Muscle of back (tissue), 11 donors: ENCODE measurements around the gene APBA2. TPM values are rescaled to one million over a fixed set of nuclear protein-coding genes. Genes with fewer than 3 reads are reported as not detected.
"Not testable (repeated sequence)": the region's sequence is repeated elsewhere in the genome, so short reads cannot be mapped to it uniquely, and the experiment has no call there.

ENCODE experiments used
- DNase-seq, 3 donors: peaks; one replicate each; pipeline versions ENCODE4 v3.0.0 to v3.0.0-alpha.2; 2013
- polyA plus RNA-seq, 10 donors: library from polyadenylated mRNA; unstranded; fragments of 120-200 nt; gene quantifications; one replicate each; pipeline ENCODE4 v1.2.1, GENCODE V29; 2013; ENCODE audit not compliant: insufficient read length in 10 of 10

The APBA2 gene
- polyA plus RNA-seq, 10 donors = 3.1 to 12.7 (median 4.7) TPM

DNA sequence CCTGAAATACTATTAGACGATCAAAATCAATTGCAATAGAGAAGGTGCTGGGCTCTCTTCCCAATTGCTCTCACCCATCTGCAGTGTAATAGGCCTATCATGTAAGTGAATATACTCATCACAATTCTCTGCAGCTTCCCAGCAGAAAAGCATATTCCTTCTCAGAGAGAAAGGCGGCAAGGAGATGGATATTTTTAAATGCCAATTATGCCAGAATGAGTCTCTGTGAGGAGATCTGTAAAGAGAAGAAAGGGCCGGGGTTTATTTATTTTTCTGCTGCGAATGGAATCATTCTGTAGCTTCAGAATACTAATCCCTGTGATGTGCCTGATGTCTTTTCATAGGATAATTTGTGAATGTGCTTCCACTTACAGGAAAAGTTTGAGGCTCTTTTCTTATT lies 112.0 kb downstream of the APBA2 start:
- DNase-seq = no peak

DNA sequence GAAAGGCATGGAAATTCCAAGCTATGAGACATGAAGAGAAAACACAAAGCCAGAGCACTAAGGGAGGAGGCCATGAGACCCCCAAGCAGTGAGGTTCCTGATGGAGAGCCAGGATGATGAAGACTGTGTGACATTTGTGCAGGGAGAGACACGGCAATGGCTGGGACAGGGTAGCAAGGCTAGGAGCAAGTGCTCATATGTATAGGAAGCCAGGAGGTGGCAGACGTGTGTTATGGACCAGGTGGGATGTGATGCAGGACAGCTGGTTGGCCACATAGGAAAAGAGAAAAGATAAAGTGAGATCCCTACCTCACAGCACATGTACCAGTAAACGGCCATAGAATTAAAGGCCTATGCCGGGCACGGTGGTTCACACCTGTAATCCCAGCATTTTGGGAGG lies 112.7 kb downstream of the APBA2 start:
- no peak for DNase-seq

DNA sequence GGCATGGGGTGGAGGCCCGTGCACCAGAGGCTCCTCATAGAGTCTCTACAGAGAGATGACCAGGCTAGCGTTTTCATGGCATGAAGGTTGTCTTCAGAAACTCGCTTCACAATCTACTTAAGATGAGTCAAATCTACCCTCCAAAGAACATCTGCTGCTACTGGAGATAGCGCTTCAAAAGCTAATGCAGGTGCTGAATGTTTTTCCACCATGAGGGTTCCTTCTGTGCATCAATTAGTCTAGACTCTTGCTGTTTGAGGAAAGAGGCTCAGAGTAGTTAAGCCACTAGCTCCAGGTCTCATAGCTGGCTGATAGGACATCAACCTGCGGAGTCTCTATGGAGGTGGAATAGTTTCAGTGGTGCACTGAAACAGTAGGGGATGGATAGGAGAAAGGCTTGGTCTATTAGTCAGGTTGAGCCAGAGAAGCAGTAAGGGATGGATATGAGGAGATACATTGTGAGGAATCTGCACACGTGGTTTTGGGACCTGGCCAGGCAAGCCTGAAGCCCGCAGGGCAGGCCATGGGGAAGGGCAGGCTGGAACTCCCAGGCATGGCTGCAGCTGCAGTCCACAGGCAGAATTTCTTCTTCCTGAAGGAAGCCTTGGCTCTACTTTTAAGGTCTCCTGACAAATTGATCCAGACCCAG lies 117.5 kb downstream of the APBA2 start:
- no peak for DNase-seq

DNA sequence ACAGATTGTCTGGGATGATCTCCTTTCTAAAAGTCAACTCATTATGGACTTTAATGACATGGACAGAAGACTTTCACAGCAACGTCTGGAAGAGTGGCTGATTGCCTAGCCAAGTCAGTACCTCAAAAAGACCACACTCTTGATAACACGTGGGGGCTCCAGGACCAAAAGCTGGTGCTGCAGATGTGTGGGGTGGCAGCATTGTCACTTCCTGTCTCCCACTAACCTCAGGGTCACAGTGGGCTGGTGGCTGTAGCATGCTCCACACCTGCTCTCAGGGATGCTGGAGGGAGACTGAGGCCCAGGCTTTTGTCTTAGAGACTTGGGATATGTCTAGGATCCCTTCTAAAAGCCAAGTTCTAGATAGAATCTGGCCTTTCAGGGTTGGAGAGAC lies 118.1 kb downstream of the APBA2 start:
- no peak for DNase-seq

DNA sequence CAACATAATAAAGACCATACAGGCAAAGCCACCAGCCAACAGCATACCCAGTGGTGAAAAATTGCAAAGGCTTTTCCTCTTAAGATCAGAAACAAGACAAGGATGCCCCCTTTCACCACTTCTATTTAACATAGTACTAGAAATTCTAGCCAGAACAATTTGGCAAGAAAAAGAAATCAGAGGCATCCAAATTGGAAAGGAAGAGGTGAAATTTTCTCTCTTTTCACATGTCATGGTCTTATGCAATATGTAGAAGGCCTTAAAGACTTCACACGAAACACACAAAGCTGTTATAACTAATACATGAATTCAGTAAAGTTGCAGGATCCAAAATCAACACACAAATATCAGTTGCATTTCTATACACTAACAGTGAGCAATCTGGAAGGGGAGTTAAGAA lies 120.2 kb downstream of the APBA2 start:
- no peak for DNase-seq

DNA sequence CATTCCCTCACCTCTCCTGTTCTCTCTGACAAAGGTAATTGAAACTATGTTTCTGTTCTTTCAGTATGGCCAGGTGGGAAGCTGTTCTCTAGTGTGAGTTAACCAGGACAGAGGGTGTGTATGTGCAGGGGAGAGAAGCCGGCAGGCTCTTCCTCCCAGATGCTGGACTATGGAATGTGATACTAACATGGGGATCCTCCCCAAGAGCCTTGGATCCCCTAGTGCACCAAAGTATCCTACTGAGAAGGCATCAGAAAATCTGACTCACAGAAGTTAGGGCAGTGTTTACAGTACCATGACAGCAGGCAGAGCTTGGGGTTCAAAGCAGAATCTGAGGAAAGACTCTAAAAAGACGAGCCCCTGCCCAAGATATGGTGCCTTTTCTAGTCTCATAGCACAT lies 123.1 kb downstream of the APBA2 start:
- no peak for DNase-seq

DNA sequence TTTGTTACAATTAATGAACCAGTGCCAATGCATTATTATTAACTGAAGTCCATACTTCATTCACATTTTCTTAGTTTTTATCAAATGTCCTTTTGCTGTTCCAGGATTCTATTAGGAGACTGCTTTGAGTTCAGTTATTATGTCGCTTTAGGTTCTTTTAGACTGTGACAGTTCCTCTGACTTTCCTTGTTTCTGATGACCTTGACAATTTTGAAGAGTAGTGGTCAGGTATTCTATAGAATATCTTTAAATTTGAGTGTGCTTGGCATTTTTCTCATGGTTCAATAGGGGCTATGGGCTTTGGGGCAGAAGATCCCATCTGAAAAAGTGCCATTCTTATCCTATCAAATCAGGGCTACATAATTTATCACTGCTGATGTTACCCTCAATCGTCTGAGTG lies 126.3 kb downstream of the APBA2 start:
- no peak for DNase-seq

DNA sequence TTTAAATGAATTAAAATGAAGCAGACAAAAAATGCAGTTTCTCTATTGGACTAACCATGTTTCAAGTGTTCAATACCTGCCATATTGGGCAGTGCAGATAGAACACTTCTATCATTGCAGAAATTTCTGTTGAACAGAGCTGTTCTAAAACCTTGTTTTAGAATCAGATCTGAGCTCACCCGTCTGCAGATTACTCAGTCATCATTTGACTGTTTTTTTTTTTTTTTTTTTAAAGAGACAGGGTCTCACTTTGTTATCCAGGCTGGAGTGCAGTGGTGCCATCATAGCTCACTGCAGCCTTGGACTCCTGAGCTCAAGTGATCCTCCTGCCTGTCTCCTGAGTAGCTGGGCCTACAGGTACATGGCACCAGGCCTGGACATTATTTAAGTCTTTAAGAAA lies 128.7 kb downstream of the APBA2 start:
- no peak for DNase-seq

DNA sequence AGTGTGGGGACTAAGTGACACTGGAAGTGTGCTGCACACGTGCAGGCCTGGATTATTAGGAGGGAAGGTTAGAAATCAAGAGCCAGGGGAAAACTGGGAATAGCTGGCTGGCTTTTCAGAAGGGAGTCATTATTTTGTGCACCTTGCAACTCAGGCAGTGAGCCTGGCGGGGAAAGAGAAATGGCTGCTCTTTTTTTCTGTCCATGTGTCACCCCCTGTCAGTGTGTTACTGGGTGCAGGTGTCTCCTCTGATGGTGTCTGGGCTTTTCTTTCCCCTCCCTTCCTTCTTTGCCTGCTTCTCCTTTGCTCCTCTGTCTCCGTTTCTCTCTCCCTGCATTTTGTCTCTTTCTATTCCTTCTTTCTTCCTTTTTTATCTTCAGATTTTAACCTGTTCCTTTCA lies 130.7 kb downstream of the APBA2 start:
- no peak for DNase-seq

DNA sequence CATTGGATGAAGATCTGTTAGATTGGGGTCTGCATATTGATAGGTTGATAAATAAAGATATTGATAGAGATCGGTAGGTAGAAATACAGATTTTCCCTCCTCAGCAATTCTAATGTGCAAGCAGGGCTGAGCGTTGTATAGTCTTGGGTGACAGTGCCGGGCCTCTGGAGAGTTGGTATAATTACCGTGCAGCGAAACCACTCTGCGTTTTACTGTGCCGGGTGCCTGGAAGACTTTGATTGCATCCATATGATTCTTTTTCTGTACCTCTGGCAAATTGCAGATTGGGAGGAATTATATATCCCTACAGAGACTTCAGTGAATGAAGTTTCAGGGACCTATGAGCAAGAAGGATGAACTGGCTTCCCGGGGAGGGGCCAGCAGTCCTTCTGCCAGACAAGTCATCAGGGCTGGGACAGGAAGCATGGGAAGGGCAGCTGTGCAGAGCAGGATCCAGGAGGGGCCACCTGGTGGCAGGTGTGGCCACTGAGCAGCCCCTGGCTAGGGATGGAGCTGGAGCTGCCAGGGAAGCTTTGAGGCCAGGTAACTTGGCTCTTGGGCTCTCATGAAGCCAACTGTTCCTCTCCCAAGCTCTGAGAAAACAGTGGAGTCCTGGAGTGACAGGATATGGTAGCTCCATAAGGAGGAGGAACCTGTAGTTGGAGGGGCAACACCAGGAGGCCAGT lies 132.5 kb downstream of the APBA2 start:
- no peak for DNase-seq

DNA sequence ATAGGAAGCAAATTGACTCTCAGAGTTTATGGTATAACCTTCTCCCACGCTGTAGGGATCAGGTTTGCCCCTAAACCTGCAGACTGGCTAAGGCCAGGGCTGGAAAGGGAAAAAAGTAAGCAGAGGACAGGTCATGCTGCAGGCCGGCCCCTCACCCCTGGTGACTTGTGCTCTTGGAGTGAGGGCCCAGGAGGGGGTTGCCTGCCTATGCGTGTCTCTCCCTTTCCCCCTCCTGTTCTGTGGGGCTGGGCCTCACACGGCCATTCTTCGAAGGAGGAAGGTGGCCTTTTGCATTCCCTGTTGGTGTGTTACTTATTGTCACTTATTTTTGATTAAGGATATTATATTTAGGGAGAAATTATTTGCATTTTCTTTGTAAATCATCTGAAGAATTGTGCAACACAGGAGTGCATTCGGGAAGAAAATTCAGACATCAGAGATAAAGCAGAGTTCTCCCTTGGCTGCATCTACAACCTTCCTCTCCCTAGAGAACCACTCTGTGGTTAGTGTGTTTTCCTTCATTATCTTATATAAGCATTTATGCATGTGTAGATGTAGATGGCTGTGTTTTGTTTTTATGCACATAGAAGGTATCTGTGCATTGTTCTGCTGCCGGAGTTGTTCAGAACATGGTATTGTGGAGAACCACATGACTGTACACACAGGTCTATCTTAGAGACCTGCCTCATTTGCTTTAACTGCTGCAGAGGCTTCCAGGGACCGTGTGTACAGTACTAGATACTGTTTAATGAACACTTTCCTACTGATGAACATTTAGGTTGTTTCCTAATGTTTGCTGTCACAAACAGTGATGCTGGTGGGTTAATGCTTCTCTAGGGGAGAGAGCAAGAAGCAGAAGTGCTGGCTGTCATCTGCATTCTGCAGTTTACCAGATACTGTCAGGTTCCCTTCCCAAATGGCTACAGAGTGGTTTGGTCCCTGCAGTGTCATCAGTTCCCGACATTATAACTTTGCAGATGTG lies 133.5 kb downstream of the APBA2 start:
- no peak for DNase-seq

DNA sequence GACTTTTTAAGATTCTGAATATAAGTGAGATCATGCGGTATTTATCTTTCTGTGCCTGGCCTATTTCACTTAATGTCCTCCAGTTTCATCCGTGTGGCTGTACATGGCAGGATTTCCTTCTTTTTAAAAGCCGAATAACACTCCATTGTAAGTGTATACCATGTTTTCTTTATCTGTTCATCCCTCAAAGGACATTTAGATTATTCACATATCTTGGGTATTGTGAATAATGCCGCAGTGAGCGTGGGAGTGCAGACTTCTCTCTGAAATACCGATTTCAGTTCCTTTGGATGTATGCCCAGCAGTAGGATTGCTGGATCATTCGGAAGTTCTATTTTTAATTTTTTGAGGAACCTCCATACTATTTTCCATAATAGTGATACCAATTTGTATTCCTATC lies 136.1 kb downstream of the APBA2 start:
- DNase-seq = no peak

DNA sequence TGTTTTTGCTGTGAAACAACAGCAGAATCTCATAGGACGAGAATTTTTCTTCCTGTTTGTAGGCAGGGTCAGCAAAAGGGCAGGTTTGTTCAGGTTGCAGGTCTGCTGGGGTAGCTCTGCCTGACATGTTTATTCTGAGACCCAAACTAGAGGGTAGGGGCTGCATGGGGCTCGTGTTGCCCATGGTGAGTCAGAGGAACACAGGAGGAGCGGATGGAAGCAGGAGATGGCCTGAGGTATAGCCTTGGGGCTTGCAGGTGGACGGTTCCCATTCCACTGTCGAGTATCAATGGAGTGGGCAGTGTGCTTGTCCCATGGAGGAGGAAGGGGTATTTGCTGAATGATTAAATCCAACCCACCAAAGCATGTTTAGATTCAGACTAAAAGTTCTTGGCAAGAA lies 138.9 kb downstream of the APBA2 start:
- DNase-seq = no peak

DNA sequence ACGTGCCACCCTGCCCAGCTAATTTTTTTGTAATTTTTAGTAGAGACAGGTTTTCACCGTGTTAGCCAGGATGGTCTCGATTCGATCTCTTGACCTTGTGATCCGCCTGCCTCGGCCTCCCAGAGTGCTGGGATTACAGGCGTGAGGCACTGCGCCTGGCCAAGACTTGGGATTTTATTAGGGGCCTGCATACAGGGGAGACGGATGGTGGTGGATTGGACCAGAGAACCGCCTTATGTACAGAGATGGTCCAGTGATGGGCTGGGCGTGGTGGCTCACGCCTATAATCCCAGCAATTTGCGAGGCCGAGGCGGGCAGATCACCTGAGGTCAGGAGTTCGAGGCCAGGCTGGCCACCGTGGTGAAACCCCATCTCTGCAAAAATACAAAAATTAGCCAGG lies 139.6 kb downstream of the APBA2 start:
- not testable (repeated sequence) for DNase-seq

DNA sequence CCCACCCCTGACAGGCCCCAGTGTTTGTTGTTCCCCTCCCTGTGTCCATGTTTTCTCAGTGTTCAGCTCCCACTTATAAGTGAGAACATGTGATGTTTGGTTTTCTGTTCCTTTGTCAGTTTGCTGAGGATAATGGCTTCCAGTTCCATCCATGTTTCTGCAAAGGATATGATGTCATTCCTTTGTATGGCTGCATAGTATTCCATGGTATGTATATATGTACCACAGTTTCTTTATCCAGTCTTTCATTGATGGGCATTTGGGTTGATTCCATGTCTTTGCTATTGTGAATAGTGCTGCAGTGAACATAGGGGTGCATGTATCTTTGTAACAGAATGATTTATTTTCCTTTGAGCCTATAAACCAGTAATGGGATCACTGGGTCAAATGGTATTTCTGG lies 142.4 kb downstream of the APBA2 start:
- not testable (repeated sequence) for DNase-seq

DNA sequence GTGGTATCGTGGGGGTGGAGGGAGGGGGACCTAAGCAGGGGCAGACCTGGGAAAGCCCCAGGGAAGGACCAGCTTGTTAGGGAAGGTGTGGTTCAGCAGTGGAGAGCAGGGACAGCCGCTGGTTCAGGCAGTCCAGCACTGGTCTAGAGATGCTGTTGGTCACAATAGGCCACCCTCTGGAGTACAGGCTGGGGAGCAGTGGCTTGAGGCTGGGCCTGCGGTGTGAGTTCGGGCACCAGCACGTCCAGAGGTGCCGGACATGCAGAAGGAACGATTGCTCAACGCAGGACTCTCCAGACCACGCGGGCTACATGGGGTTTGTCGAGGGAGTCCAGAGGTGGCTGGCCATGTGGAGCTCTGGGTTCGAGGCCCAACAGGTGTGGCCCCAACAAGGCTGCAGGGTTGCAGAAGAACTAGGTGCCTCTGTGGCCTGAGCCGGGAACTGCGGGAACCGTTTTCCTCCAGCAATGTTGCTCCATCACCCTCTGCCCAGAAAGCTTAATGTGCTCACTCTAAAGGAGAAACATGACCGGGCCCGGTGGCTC lies 143.9 kb downstream of the APBA2 start:
- DNase-seq = no peak

DNA sequence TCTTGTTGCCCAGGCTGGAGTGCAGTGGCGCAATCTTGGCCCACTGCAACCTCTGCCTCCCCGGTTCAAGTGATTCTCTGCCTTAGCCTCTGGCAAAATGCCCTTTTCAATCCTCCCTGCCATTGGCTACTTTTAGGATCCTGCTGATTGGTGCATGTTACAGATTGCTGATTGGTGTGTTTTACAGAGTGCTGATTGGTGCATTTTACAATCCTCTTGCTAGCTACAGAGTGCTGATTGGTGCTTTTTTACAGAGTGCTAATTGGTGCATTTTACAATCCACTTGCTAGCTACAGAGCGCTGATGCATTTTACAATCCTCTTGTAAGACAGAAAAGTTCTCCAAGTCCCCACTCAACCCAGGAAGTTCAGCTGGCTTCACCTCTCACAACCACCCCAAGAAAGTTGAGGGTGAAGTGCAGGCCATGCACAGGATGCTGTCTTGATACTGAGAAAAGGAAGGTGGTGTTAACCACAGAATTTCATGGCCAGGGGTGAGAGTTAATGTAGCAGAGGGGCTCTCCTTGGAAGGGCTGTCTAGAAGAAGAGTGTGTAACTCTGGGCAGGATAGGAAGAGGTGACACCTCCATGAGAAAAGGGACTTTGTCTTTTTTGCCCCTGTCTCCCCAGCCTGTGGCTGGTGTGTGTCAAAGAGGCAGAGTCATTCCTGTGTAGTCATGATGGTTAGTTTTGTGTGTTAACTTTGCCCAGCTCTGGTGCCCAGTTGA lies 145.9 kb downstream of the APBA2 start:
- no peak for DNase-seq

DNA sequence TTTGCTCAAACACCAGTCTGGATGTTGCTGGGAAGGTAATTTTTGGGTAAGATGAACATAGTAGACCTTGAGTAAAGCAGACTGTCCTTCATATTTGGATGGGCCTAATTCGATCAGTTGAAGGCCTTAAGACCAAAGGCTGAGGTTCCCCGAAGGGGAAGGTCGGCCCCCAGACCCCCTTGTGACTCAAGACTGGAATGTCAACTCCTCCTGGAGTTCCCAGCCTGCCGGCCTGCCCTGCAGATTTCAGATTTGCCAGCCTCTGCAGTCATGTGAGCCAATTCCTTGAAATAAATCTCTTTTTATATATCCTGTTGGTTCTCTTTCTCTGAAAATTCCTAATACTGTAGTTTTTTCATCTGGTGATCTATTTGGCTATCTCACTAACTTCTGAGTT lies 146.5 kb downstream of the APBA2 start:
- DNase-seq = no peak

DNA sequence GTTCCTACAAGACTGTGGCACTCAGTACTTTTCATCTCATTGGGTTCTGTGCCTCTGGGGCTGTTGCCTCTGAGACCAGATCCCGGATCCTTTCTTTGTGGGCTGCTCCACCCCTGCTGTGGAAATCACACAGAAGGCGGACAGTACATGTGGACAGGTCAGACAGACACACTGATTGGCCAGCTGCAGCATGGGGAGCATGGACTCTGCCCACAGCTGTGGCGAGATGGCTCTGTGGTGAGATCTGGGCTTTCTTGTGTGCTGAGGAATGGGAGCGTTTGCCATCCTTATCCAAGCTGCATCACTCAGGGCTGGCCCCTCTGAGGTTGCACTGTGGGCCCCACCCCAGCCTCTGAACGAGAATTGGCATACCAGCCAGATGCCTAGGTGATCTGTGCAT lies 147.0 kb downstream of the APBA2 start:
- DNase-seq = no peak

DNA sequence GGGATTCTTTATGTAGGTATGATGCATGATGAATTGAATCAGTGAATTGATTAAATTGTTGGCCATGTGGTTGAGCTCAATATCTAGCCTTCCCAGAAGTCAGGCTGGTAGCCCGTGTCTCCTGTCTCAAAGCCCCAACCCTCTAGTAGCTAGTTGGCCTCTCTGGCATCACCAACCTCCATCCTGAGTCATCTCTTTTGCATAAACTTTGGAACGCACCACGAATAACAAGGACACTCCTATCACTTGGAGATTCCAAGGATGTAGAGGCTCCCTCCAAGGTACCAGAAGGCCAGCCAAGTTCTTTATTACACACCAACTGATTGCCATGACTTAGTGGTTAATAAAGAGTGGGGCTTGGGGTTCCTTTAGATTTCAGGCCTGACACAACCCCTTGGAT lies 148.4 kb downstream of the APBA2 start:
- DNase-seq = no peak

DNA sequence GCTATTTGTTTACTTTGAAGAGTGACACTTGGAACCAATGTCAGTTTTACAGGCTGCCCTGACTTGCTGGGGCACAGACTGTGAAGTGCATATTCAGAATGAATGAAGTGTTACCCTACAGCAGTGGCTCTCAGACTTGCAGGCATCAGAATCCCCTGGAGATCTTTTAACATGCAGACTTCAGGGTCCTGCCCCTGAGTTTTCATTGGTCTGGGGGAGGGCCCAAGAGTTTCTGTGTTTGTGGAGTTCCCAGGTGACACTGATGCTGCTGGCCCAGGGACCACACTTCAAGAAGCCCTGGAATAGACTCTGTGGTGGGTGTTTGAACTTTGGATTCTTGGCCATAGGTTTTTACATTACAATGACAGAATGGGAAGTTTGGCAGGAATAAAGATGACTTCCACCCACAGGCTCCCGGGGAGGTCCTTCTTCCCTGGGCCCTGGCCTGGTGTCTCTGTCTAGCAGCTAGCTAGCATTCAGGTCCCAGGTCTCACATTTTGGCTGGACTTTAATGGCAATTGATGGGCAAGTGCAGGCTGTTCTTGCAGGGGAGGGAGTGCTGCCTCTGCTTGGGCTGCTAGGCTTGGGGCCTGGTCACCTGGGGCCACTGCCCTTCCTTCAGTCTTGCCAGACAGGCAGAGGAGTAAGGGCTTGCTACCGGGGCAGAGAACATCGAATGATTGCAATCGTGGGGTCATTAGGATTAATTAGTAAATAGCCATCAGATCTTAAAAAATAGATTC lies 149.0 kb downstream of the APBA2 start:
- no peak for DNase-seq
